Activated CD8-positive, alpha-beta memory T cell treated with anti-CD3 and anti-CD28 coated beads for 1 hour (primary cell): ENCODE results near the gene CFAP97D2.
"Not testable (repeated sequence)": the region's sequence is repeated elsewhere in the genome, so short reads cannot be mapped to it uniquely, and the experiment has no call there.

Experiments
- DNase-seq, 2 donors: peaks; one replicate each; pipeline ENCODE4 v3.0.0-alpha.2; 2020; ENCODE audit warnings: low read depth in 1 of 2; ENCODE audit errors: extremely low read depth in 1 of 2

CFAP97D2 gene

DNA sequence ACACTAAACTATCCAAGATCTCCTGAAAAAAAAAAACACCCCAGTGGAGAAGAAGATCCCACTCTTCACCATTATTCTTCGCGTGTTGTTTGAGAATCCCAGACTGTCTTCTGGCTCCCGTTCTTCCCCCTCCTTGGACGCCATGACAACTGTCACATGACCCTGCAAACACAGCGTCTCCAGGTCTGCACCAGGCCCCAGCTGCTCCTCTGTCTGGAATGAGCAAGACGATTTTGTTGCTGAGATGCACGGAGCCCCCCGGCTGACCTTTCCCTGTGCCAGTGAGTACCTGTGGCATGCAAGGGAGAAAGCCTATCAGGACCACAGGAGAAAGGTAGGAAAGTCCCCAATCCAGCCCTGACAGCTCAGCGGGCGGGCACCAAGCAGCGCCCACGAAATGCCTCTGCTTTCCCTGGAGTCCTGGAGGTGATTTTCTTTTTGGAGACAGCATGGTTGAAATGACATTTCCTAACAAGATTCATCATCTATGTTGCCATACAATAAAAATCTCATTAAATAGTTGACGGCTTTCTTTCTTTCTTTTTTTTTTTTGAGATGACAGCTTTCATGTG is at the start of gene CFAP97D2:
Gene CFAP97D2, plus strand, starts transcription at position 171 of the 572 bp plus-strand sequence. Its CDS starts 74 bp downstream, at position 245.
- DNase-seq, result no peak

DNA sequence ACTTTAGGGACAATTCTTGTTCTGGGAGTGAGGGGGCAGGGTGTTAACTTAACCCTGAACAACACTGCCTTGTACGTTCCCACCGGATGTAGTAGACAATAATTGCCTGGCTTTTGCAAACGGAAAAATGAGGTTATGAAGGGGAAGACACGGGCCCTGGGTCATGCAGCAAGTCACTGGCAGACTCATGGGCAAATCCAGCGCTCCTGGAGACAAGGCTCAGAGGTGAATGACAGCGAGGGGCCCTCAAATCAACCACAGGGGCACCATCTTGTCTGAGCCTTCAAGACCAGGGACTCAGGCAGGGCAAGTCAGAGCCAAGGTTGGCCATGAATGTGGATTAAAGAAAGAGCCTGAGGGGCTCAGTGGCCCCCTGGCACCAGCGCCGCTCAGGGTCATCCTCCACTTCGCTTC is 49.4 kb upstream of the CFAP97D2 start:
- no peak for DNase-seq

DNA sequence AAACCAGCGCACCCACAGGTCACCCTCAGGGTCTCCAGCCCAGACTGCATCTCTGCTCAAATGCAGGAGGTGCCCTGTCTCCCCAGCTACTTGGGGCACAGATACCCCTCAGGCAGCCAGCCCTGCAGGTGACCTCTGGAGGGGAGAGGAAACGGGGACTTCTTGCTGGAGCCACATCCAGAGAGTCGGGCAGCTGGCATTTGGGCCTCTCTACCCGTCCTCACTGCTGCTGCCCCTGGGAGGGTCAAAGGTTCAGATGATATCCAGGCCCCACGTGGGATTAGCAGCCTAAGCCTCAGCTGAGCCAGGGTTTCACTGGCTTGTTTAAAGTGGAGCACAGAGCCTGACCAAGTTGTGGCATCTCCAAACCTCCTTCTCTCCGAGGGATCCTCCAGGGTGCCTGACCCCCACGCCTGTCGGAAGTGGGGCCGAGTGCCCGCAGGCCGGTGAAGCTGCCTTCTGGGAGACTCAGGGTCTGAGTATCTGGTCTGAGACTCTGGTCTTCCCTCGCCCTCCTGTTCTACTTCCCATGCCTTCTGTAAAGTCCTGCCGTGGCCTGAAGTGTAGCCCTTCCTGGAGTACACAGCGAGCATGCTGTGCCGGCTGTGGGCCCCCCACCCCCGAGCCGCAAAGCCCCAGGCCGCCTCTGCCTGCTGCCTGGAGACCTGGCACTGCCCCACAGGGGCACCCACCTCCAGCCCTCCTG is 48.8 kb upstream of the CFAP97D2 start:
- DNase-seq, result no peak

DNA sequence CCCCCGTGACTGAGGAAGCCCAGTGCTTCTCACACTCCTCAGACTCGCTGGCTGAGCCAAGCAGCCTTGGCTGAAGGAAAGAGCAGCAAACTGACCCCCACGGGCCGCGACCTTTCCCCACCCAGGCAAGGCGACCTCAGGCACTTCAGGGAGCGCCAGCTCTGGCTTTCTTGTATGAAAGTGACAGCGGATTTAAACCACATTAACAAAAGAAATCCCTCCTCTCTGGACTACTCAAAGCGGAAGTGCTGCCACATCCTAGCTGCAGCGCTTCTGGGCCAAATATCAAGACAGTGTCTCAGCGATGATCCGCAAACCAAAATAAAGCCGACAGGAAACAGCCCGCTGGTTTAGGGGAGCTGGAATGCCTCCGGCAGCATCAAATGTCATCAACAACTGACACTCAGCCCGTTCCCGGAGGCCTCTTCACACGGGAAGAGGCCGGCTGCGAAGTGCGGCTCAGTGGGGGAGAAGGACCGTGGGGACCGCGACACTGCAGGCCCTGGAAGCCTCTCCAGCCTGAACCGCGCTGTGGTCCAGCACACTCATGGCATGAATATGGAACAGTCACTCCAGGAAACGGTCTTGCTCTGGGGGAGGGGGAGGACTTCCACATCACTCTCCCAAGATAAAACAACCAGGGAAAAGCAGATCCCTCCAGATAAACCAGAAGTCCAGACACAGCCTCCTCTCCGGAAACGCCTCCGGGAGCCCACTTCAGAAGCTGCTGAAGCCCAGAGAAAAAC is 48.0 kb upstream of the CFAP97D2 start:
- DNase-seq, result no peak

DNA sequence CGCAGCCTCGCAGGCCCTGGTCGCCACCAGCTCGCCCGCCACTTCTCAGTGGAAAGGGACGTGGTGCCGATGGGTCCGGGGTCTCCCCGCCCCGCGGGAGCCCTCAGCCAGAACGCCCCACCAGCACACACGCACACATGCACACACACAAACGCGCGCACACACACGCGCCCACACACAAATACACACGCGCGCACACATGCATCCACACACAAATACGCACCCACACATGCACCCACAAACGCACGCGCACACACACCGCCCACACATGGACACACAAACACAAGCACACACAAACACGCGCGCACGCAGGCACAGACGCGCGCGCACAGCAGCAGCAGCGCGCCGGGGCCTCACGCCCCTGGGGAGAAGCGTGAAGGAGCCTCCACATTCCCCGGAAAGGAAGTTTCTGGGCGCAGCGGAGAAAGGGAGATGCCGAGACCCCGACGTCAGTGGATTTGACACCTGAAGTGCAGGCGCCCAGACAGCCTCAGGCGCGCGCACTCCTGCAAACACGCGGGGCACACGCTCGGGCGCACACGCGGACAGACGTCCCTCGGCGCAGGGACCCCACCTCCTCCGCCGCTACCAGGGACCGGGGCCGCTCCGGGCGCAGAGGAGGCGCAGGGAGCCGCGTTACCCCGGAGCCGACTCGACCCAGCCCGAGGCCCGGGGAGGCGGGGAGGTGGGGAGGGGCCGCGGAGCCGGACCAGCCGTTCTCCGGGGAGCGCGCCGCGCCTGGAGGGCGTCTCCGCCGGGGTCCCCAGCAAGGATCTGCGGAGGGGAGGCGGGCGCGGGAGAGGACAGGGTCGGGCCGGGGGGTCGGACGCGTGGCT is 47.3 kb upstream of the CFAP97D2 start:
- no peak for DNase-seq

DNA sequence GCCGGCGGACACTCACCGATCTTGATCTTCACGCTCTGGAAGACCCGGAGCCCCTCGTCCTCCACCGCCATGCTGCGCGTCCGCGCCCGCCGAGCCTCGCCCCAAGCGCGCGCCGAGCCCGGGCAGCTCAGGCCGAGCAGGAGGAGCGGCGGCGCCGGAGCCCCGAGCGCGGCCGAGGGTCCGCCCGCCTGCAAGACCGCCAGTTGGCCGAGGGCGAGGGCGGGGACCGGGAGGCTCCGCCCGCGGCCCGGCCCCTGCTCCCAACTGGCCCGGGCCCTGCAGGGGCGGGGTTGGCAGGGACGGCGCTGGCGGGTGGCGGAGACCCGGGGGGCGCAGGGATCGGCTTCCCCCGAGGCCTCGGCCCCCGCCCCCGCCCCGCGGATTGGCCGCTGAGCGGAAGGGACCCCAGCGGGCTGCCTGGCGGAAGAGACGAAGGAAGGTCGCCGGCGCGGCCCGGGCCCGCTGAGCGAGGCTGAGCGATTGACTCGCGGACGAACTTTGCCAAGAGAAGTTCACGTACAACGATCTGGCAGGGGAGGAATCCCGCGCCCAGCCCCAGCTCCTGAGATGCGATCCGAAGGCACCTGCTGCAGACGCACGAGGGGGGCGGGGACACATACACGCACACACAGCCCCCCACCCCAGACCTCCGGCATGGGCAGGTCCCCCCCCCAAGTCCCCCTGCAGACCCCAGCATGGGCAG is 46.5 kb upstream of the CFAP97D2 start, which contains the start of gene RASA3:
Gene RASA3, minus strand, starts transcription at position 205 of the 703 bp plus-strand sequence. Its CDS starts 134 bp downstream, at position 71.
- no peak for DNase-seq

DNA sequence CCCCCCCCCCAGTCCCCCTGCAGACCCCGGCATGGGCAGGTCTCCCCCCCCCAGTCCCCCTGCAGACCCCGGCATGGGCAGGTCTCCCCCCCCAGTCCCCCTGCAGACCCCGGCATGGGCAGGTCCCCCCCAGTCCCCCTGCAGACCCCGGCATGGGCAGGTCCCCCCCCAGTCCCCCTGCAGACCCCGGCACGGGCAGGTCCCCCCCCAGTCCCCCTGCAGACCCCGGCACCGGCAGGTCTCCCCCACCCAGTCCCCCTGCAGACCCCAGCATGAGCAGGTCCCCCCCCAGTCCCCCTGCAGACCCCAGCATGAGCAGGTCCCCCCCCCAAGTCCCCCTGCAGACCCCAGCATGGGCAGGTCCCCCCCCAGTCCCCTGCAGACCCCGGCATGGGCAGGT is 45.9 kb upstream of the CFAP97D2 start:
- not testable (repeated sequence) for DNase-seq

DNA sequence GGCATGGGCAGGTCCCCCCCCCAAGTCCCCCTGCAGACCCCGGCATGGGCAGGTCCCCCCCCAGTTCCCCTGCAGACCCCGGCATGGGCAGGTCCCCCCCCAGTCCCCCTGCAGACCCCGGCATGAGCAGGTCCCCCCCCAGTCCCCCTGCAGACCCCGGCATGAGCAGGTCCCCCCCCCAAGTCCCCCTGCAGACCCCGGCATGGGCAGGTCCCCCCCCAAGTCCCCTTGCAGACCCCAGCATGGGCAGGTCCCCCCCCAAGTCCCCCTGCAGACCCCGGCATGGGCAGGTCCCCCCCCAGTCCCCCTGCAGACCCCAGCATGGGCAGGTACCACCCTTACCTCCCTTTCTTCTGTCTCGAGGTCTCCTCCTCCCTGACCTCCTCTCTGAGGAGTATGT is 45.5 kb upstream of the CFAP97D2 start:
- not testable (repeated sequence) for DNase-seq

DNA sequence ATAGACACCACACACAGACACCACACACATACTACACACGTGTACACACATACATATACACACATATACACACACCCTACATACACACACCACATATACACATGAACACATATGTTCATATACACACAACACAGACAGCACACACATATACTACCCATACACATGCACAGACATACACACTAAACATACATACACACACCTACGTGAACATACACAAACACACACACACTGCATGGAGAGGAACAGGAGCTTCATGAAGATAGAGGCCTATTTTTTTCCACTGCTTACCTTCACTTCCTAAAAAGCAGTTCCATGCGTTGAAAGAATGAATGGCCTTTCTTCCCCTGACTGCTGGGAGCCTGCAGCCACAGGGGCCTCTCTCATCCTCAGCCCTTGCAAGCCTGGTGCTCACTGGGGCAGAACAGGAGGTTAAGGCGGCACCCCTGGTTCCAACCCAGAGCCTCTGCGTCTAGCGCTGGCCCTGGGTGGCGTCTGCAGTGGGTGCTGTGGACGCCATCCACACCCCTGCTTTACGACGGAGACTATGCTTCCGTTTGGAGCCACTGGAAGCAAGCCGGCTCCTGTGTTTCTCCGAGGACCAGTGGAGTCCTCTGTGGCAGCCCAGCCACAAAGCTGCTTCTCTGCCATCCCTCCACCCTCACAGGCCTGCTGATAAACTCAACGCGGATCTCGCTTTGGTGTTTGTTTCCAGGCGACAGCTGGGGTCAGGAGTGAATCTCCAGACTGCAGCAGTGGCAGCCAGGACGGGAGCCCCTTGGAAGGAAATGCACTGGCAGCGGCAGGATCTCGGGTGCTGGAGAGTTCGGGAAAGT is 44.7 kb upstream of the CFAP97D2 start:
- no peak for DNase-seq

DNA sequence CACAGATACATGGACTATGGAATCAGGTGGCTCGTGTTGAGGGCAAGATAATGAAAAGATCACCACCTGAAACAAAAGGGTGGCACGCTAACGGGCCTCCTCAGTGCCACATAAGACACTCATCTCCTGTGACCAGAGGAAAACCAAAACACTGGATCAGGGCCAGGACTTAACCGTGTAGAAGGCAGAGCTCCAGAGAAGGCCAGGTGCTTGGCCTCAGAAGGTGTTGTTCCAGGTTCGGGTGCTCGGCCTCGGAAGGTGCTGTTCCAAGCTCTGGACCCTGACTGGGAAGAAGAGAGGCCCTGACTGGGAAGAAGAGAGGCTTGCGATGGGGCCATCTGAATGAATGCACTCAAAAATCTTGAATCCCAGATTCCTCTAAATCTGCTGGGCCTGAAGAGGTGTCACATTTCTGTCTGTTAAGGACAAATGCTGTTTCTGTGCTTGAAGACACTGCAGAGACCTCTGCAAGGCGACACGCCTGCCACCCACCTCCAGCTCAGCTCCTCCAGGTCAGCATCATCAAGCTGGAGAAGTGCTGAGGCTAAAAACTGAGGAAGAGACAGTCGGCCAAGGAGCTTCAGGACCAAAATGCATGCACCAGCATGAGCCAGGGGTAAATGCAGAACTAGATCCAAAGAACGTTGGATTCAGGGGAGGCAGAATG is 44.0 kb upstream of the CFAP97D2 start:
- DNase-seq, result no peak

DNA sequence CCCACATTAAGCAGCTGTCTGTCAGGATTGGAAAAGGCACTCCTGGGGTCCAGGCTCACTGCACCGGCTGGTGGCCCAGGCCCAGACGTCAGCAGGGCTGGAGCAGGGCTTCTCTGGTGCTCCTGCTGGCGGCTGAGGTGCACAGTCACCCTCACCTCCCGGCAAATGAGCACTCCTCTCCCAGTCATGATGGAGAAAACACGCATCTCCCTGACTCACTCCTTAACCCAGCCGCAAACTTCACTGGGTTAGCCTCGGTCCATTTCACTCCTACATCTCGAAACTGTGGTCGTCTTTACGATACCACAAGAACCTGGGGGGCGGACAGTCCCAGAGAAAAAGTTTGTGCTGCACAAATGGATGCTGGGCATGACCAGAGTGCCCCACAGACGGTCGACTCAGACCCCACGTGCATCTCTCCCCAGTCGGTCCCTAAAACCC is 43.3 kb upstream of the CFAP97D2 start:
- no peak for DNase-seq

DNA sequence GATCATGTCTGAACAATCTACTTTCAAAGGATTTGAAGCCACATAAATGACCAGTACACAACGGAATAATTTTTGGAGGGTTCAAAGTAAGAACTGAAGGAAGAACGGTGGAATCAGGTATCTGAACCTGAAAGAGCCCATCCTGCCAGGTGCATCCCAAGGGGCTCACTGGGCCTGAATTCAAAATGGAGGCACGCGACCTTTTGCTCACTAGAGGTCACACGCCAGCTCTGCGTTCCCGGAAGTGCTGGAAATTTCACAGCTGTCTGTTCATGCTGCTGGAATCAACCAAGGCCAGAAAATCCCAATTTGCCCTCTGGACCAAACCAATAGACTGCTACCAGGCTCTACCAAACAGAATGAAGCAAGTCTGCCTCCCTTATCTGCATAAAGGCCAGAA is 42.5 kb upstream of the CFAP97D2 start:
- no peak for DNase-seq

DNA sequence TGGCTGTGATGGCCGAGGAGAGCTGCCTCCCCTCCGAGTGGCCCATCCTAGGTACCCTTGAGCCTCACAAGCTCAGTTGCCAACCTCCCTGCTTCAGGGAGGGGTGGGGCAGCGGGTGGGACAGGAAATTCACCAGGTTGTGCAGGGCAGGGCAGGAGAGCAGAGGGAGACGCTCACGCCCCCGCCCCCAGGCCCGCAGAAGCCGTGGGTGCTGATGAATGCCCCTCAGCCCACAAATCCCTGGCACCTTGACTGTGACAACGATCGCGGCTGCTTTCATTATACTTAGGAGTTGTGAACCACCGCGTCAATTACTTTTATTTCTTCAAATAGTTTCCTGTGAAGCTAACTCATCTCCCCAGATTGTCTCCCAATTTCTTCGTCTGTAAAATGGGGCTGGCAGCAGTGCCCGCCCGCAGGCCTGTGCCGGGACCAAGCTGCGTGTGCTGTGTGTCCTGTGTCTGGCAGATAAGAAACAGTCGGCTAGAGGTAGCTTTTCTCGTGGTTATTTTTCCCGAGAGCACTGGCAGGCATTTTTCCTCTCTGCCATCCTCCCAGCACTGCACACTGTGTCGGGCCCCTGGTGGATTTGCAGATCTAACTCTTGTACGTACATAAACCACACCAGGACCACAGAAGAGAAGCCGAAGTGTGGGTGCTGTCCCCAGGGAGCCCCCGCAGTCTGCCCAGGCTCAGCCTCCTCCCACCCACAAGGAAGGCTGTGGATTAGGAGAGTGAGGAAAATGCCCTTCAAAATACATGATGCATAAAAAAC is 38.7 kb upstream of the CFAP97D2 start:
- no peak for DNase-seq

DNA sequence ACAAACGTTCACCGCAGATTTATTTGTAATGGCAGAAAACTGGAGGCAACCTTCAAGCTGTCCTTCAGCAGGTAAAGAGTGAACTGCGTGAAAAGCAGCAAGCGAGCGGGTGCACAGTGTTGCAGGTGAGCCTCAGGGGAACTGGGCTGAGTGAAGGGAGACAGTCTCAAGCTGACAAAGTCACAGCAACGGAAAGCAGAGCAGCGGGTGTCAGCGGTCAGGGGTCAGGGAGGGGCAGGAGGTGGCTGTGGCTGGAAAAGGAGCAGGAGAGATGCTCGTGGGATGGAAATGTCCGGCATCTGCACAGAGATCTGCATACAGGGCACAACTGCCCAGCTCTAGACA is 38.2 kb upstream of the CFAP97D2 start:
- no peak for DNase-seq

DNA sequence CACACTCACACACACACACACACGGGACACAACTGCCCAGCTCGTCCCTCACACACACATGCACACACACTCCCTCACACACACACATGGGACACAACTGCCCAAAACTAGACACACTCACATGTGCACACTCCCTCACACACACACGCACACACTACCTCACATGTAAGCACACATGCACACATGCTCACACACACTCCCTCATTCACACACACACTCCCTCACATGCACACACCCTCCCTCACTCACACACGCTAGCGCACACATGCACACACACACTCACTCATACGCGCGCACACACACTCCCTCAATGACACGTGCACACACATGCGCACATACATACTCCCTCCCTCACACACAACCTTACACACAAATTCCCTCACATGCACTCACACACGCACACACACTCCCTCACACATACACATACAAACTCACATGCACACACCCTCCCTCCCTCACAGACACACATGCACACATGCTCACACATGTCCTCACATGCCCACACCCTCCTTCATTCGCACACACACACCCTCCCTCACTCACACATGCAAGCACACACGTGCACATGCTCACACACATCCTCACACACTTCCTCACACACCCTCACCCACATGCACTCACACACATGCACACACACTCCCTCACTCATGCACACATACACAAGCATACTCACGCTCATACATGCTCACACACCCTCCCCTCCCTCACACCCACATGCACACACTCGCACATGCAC is 37.6 kb upstream of the CFAP97D2 start:
- no peak for DNase-seq

DNA sequence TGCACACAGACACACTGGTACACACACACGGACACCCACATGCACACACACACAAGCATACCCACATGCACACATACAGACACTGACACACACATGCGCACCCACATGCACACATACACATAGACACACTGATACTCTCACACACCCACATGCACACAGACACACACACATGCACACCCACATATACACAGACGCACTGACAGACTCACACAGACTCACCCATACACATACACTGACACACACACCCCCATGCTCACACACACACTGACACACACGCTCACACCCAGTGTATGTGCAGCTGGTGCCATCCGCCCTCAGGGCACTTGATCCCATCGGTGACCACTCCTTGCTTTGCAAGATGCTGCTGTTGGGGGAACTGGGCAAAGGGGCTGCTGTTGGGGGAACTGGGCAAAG is 36.9 kb upstream of the CFAP97D2 start:
- no peak for DNase-seq

DNA sequence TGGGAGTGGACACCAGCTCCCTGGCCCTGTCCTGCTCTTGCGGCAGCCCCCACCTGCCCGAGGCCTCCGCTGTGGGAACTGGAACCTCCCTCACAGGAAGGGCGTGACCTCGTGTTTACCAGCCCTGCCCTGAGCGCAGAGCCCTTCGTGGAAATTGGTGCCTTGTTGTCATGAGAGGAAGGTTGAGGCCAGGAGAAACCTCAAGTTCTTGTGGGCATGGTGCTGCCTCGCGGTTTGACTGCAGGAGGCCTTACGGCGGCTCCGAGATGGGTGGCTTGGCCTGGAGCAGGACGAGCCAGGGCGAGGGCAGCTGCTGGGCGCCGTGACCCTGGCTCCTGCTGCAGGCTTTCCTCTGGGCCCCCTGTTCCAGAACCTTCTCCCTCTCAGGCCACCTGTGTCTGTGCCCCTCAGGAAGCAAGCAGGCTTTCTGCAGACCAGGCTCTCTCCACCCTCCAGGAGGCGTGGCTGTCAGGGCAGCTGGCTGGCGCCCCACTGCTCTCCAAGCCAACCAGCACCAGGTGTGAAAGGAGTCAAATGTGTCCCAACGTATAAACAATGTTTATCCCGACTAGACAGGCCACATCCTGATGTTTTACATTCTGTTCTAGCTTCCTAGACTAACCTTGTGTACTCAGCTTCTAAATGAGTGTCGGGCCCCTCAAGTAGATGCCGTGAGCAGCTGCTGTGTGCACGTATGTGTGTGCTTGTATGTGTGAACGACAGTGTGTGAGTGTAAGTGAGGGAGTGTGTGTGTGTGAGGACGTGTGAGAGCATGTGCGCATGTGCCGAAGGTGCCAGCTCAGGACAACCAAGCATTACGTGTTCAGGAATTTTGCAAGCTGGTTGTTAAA is 36.2 kb upstream of the CFAP97D2 start:
- DNase-seq, result peak in 1 of 2 donors; percentile 65
